ENCODE results near the gene WDR35. TPM values are rescaled to one million over a fixed set of nuclear protein-coding genes. Genes with fewer than 3 reads are reported as not detected.
A peak's percentile ranks its signal among the peaks of the same experiment; 100 is the strongest.

Gene WDR35
- total RNA-seq, 1 donor from 2014 or later = 5.2 TPM

DNA sequence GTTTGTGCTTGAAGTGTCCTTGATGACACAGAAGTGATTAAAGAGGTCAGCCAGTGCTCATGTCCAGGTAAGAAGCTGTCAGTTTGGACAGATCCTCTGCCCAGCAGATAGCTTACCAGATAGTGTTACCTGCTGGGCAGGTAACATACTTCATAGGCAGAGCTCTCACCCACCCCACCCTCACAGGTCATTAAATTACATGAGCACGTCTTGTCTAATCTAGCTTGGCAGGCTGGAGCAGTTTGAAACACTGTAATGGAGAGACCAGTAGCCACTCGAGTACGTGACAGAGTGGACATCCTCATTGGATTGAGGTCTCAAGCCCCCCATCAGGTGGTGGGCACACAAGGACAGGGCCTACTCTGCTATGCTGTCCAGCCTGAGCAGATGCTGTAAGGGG is 115.2 kb downstream of the WDR35 start:
- TF ChIP-seq, protein P1, sequence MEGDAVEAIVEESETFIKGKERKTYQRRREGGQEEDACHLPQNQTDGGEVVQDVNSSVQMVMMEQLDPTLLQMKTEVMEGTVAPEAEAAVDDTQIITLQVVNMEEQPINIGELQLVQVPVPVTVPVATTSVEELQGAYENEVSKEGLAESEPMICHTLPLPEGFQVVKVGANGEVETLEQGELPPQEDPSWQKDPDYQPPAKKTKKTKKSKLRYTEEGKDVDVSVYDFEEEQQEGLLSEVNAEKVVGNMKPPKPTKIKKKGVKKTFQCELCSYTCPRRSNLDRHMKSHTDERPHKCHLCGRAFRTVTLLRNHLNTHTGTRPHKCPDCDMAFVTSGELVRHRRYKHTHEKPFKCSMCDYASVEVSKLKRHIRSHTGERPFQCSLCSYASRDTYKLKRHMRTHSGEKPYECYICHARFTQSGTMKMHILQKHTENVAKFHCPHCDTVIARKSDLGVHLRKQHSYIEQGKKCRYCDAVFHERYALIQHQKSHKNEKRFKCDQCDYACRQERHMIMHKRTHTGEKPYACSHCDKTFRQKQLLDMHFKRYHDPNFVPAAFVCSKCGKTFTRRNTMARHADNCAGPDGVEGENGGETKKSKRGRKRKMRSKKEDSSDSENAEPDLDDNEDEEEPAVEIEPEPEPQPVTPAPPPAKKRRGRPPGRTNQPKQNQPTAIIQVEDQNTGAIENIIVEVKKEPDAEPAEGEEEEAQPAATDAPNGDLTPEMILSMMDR (conservative IDR thresholded peaks at IDR 0.05; ENCODE audit: low read depth, low read length) = no peak
- DNase-seq (ENCODE audit: low read depth) = no peak
- H3K4me3 ChIP-seq (ENCODE audit: low read depth, low read length) = no peak overlapping the region

DNA sequence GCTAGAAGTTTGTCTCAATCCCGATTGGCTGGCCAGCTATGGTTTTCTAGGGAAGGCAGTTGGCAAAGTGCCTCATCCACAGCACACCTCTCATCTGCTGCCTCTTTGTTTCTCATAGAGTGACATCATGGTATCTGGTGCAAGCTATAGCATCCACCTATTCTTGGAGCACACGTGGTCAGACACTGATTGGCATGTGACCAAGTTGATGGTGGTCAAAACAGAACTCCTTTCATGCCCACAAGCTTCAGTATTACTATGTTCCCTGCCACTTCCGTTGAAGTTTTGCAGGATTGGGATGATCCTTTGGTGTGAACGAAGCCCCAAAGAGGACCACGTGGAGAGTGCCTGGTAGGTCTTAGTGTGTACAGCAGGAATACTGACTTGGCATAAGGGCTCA is 116.9 kb downstream of the WDR35 start:
- TF ChIP-seq, protein P1 (conservative IDR thresholded peaks at IDR 0.05; ENCODE audit: low read depth, low read length) = no peak
- no peak overlapping the region for H3K4me3 ChIP-seq (ENCODE audit: low read depth, low read length)
- no peak for DNase-seq (ENCODE audit: low read depth)

DNA sequence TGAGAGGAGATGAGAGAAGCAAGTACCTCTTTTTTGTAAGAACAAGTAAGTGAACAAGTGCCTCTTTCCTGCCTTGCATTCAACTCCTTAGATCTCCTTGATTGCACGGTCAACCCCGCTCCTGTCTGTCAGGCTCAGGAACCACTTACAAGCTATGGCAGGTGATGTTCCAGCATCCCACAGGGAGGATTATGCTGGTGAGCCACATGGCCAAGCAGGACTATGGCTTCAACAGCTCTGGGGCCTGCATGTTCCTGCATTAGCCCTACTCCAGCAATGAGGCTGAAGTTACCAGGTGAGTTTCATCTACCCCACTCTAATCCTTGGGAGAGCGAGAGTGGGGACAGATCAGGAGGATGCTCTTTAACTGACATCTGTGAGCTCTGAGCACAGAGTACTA is 117.6 kb downstream of the WDR35 start:
- TF ChIP-seq, protein P1 (conservative IDR thresholded peaks at IDR 0.05; ENCODE audit: low read depth, low read length) = no peak
- no peak overlapping the region for H3K4me3 ChIP-seq (ENCODE audit: low read depth, low read length)
- DNase-seq (ENCODE audit: low read depth) = no peak

DNA sequence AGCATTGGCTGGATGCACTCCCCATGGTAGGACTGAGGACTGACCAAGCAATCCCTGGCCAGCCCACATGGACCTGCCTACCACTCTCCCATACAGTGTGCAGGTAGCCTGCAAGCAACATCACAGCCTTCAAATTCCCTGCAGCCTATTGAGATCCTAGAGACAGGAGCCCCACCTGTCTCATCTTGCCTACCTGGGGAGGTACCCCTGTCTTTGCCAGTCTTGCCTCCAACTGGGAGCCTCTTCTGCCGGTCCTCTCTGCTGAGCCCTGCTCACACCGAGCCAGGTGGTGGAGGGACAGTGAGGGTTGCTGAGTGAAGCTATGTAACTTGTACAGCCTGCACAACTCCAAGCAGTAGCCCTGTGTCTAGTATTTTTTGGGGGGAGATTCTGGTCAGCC is 118.1 kb downstream of the WDR35 start:
- H3K4me3 ChIP-seq (ENCODE audit: low read depth, low read length) = no peak overlapping the region
- TF ChIP-seq, protein P1 (conservative IDR thresholded peaks at IDR 0.05; ENCODE audit: low read depth, low read length) = no peak
- no peak for DNase-seq (ENCODE audit: low read depth)

DNA sequence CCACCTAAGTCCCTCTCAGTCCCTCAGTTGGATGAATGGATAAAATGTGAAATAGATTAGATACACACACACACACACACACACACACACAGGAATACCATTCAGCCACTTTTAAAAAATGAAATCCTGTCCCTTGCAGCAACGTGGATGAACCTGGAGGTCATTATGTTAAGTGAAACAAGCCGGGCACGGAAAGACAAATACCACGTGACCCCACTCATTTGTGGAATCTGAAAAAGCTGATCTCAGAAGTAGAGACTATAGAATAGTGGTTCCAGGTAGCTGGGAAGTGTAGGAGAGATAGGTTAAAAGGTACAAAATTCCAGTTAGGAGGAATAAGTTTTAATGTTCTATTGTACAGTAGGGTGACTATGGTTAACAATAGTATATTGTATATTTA is 119.1 kb downstream of the WDR35 start:
- no peak for DNase-seq (ENCODE audit: low read depth)
- no peak overlapping the region for H3K4me3 ChIP-seq (ENCODE audit: low read depth, low read length)

DNA sequence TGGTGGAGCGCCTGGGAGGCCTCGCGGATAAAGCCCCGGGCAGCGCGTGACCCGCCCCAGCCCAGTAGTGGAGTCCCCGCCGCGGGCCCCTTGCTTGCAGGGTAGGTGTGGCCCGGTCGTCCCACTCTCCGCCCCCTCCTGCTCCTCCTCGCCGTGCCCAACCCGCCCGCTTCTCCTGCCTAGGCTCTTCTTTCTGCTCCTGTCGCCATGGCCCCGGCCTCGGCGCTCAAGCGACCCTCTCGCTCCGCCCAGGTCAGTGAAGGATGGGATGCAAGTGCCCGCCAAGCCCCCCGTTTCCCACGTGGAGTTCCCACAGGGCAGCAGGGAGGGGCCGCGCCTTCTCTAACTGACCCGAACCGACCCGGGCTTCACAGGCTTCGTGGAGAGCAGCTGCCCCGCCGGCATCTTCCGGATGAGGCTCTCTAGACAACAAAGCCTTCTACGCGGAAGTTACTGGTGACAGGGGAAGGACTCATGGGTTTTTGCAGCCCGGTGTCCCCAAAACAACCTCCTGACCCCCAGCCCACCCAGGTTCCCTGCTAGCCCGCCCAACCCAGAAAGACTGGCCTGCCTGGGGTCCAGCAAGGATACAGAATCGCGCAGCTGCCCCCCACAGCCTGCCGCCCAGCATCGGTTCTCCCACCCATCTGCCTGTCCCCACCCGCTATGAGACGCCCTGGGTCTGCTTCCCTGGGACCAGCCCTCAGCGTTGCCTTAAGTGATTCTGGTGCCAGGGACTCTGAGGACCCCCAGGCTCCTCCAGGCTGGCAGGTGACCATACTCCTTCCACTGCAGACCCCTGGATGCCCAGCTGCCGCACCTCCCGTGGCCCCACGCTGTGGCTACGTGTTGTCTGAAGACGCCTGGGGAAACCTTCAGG is 121.0 kb downstream of the WDR35 start:
- no peak for DNase-seq (ENCODE audit: low read depth)
- TF ChIP-seq, protein P1 (conservative IDR thresholded peaks at IDR 0.05; ENCODE audit: low read depth, low read length) = no peak
- H3K4me3 ChIP-seq (ENCODE audit: low read depth, low read length) = peak overlapping the region; percentile 55

More for the DNA sequence above, 119.1 kb downstream of the WDR35 start:
- TF ChIP-seq, protein P1 (conservative IDR thresholded peaks at IDR 0.05; ENCODE audit: low read depth, low read length) = no peak

DNA sequence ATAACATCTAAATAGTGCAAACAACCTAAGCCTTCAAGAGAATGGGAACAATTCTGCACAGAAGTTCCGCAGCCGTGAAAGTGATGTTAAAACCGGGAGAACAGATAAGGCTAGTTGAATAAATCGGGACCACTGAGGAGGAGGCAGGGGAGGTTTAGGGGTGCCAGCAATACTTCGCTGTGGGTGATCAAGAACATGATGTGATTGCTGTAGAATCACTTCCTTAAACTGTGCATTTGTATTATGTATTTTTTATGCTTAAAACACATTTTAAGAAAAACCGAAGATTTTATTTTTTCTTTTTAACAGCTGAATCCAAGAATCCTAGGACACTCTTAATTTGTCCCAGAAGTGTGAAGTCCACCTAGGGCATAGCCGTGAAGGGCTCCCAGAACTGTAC is 121.7 kb downstream of the WDR35 start:
- no peak for DNase-seq (ENCODE audit: low read depth)
- TF ChIP-seq, protein P1 (conservative IDR thresholded peaks at IDR 0.05; ENCODE audit: low read depth, low read length) = no peak
- H3K4me3 ChIP-seq (ENCODE audit: low read depth, low read length) = peak overlapping the region; percentile 55
